K562 (cell line): ENCODE measurements around the gene HMG20B. TPM values are rescaled to one million over a fixed set of nuclear protein-coding genes. Genes with fewer than 3 reads are reported as not detected.

Experiments used
- ARHGAP35 ChIP-seq: fragments of 450-650 bp; IDR thresholded peaks from 2 replicates; pipeline ENCODE4 v1.6.1; 2018; ENCODE audit not compliant: partially characterized antibody
- ASH1L ChIP-seq: fragments of 450-650 bp; IDR thresholded peaks from 2 replicates; pipeline ENCODE4 v1.6.1; 2018; ENCODE audit warnings: borderline replicate concordance, mild to moderate bottlenecking, low read depth; ENCODE audit not compliant: partially characterized antibody
- DIDO1 ChIP-seq: fragments of 450-650 bp; IDR thresholded peaks from 2 replicates; pipeline ENCODE4 v1.6.1; 2016; ENCODE audit warnings: low read depth, missing biosample characterization, missing genetic modification characterization
- EGR1 ChIP-seq: fragments of 450-650 bp; conservative IDR thresholded peaks from 2 replicates; pipeline ENCODE4 v1.6.1; 2017; ENCODE audit warnings: mild to moderate bottlenecking
- FOS ChIP-seq: IDR thresholded peaks from 3 replicates; pipeline ENCODE4 v1.6.1; 2011; ENCODE audit not compliant: insufficient read length; ENCODE audit errors: extremely low read depth
- FOXK2 ChIP-seq, 2 experiments: fragments of 450-650 bp; IDR thresholded peaks in 1 of 2; conservative IDR thresholded peaks in 1 of 2; 2 replicates each; pipeline ENCODE4 v1.6.1; 2016; ENCODE audit warnings: low read depth in 2 of 2, mild to moderate bottlenecking in 1 of 2
- KDM1A ChIP-seq, 2 experiments: fragments of 450-650 bp; IDR thresholded peaks; 2 replicates each; pipeline ENCODE4 v1.6.1; 2016; ENCODE audit warnings: mild to moderate bottlenecking in 2 of 2
- MIER1 ChIP-seq: fragments of 450-650 bp; IDR thresholded peaks from 2 replicates; pipeline ENCODE4 v1.6.1; 2016; ENCODE audit warnings: antibody characterized with exemption, mild to moderate bottlenecking, low read depth
- NFIC ChIP-seq: fragments of 450-650 bp; IDR thresholded peaks from 2 replicates; pipeline ENCODE4 v1.6.1; 2017; ENCODE audit warnings: mild to moderate bottlenecking, inconsistent platforms
- SAFB2 ChIP-seq: fragments of 200-400 bp; formaldehyde crosslinking; IDR thresholded peaks from 2 replicates; pipeline ENCODE4 v1.6.1; 2018; ENCODE audit warnings: borderline replicate concordance, low read length, low read depth, moderate library complexity; ENCODE audit not compliant: severe bottlenecking
- TCF7 ChIP-seq: sonication (generic); IDR thresholded peaks from 2 replicates; pipeline ENCODE4 v1.6.1; 2016; ENCODE audit warnings: antibody characterized with exemption, borderline replicate concordance
- polyA plus RNA-seq, 8 experiments: library from polyadenylated mRNA; depleted of rRNA in 4 of 8; stranded (reverse) in 5 of 8; unstranded in 3 of 8; fragments of >200 nt; fragmentation: Nextera tagmentation in 2 of 8; fragmentation: Illumina TruSeq in 1 of 8; extraction: Ambion mirVana in 2 of 8; extraction: Trizol in 1 of 8; gene quantifications; 2 replicates each; pipeline versions ENCODE4 v1.2.1 to v1.2.3, GENCODE V29; 2011 to 2014; ENCODE audit warnings: inconsistent platforms in 1 of 8, missing spikeins in 1 of 8
- total RNA-seq, 7 experiments: library from RNA; depleted of rRNA in 6 of 7; stranded (reverse); fragments of >200 nt in 6 of 7; fragmentation: Illumina TruSeq in 2 of 7; extraction: Trizol in 2 of 7; gene quantifications; 2 replicates each; pipeline versions ENCODE4 v1.2.1 to v1.2.3, GENCODE V29; 2011 to 2021; ENCODE audit warnings: low replicate concordance in 1 of 7
- TF ChIP-seq, protein P1 (sequence below): sonication (generic); formaldehyde crosslinking; IDR thresholded peaks from 2 replicates; pipeline ENCODE4 v1.8.0; 2023; ENCODE audit warnings: missing genetic modification reagents, mild to moderate bottlenecking, borderline replicate concordance
- TF ChIP-seq, protein P2 (sequence below): fragments of 450-650 bp; IDR thresholded peaks from 2 replicates; pipeline ENCODE4 v1.6.1; 2016; ENCODE audit warnings: mild to moderate bottlenecking

HMG20B gene
- total and polyA plus RNA-seq, 9 of the 15 experiments (the other 6 are each of a cell fraction or from before 2014, with no cell fraction given) = 0.35 to 172 (median 38.6) TPM

DNA sequence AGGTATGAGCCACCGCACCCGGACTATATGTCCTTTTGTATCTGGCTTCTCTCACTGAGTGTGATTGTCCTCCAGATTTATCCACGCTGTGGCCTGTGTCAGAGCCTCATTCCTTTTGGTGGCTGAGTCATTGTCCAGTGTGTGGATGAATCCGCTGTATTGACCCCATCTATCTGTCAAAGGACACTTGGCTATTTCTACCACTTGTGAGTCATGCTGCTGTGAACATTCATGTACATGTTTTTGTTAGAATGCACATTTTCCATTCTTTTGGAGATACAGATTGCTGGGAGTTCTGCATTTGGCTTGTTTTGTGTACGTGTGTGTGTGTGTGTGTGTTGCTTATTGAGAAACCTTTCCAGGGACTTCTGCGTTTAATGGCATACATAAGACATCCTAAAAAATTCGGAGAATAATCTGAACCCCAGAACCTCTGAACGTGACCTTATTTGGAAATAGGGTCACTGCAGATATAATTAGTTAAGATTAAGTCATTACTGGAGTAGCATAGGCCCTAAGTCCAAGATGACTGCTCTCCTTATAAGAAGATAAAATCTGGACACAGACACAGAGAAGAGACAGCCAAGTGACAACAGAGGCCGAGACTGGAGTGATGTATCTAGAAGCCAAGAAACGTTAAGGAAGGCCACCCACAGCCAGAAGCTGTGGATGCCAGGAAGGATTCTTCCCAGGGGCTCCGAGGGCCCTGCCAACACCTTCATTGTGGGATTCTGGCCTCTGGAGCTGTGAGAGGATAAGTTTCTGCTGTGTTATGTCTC is 7.6 kb downstream of the HMG20B start (continued):
- TF ChIP-seq ARHGAP35 = no peak
- no peak for TF ChIP-seq EGR1
- TF ChIP-seq DIDO1 = no peak
- no peak for TF ChIP-seq TCF7
- peak; percentile 33; the same call in 1 of the 2 replicates for TF ChIP-seq NFIC
- peak; percentile 41 for TF ChIP-seq FOS
- TF ChIP-seq SAFB2 = no peak
- TF ChIP-seq ASH1L = no peak
- peak; percentile 97 for TF ChIP-seq KDM1A (IDR thresholded peaks at IDR 0.05)
- TF ChIP-seq, protein P1, sequence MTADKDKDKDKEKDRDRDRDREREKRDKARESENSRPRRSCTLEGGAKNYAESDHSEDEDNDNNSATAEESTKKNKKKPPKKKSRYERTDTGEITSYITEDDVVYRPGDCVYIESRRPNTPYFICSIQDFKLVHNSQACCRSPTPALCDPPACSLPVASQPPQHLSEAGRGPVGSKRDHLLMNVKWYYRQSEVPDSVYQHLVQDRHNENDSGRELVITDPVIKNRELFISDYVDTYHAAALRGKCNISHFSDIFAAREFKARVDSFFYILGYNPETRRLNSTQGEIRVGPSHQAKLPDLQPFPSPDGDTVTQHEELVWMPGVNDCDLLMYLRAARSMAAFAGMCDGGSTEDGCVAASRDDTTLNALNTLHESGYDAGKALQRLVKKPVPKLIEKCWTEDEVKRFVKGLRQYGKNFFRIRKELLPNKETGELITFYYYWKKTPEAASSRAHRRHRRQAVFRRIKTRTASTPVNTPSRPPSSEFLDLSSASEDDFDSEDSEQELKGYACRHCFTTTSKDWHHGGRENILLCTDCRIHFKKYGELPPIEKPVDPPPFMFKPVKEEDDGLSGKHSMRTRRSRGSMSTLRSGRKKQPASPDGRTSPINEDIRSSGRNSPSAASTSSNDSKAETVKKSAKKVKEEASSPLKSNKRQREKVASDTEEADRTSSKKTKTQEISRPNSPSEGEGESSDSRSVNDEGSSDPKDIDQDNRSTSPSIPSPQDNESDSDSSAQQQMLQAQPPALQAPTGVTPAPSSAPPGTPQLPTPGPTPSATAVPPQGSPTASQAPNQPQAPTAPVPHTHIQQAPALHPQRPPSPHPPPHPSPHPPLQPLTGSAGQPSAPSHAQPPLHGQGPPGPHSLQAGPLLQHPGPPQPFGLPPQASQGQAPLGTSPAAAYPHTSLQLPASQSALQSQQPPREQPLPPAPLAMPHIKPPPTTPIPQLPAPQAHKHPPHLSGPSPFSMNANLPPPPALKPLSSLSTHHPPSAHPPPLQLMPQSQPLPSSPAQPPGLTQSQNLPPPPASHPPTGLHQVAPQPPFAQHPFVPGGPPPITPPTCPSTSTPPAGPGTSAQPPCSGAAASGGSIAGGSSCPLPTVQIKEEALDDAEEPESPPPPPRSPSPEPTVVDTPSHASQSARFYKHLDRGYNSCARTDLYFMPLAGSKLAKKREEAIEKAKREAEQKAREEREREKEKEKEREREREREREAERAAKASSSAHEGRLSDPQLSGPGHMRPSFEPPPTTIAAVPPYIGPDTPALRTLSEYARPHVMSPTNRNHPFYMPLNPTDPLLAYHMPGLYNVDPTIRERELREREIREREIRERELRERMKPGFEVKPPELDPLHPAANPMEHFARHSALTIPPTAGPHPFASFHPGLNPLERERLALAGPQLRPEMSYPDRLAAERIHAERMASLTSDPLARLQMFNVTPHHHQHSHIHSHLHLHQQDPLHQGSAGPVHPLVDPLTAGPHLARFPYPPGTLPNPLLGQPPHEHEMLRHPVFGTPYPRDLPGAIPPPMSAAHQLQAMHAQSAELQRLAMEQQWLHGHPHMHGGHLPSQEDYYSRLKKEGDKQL (CRISPR knock-in tag) = no peak
- no peak for TF ChIP-seq MIER1
- TF ChIP-seq, protein P2, sequence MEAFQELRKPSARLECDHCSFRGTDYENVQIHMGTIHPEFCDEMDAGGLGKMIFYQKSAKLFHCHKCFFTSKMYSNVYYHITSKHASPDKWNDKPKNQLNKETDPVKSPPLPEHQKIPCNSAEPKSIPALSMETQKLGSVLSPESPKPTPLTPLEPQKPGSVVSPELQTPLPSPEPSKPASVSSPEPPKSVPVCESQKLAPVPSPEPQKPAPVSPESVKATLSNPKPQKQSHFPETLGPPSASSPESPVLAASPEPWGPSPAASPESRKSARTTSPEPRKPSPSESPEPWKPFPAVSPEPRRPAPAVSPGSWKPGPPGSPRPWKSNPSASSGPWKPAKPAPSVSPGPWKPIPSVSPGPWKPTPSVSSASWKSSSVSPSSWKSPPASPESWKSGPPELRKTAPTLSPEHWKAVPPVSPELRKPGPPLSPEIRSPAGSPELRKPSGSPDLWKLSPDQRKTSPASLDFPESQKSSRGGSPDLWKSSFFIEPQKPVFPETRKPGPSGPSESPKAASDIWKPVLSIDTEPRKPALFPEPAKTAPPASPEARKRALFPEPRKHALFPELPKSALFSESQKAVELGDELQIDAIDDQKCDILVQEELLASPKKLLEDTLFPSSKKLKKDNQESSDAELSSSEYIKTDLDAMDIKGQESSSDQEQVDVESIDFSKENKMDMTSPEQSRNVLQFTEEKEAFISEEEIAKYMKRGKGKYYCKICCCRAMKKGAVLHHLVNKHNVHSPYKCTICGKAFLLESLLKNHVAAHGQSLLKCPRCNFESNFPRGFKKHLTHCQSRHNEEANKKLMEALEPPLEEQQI = no peak
- TF ChIP-seq FOXK2 (conservative IDR thresholded peaks at IDR 0.05 in 1 of 2, IDR thresholded peaks at IDR 0.05 in 1 of 2; ENCODE audit: low read depth in 2 of 2) = peak; percentile 72 to 84
